Measurements from ENCODE around the gene RIPOR3.
"Not testable (repeated sequence)": the region's sequence is repeated elsewhere in the genome, so short reads cannot be mapped to it uniquely, and the experiment has no call there.

The RIPOR3 gene

DNA sequence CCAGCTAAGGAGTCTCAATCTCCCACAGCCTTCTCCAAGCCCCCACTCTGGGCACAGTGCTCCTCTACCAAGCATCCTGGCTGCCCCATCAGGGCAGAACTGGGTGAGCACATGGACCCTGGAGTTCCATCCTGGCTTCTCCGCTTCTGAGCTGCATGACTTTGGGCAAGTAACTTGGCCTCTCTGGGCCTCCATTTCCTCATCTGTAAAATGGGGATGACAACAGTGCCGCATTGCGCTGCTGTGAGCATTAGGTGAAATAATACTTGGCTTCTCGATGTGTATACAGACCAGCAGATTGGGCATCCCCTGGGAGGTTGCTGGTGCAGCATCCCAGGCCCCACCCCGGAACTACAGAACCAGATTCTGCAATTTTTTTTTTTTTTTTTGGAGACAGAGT is 8.3 kb upstream of the RIPOR3 start:
- no peaks in the 10 kb centered on the region for H3K9me3 ChIP-seq (ENCODE audit: control insufficient read depth, insufficient read depth, low read length)

DNA sequence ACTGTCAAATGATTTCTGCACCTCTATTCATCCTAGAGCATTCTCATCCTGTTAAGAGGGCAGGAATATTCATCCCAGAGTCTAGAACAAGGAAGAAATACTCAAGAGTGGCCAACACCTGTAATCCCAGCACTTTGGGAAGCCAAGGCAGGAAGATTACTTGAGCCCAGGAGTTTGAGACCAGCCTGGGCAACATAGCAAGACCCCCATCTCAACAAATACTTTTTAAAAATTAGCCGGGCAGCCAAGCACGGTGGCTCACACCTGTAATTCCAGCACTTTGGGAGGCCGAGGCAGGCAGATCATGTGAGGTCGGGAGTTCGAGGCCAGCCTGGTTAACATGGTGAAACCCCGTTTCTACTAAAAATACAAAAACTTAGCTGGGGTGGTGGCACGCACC is 6.9 kb upstream of the RIPOR3 start:
- H3K27ac ChIP-seq (ENCODE audit: low read depth, low read length); H3K4me3 ChIP-seq (ENCODE audit: low read depth, low read length); H3K9me3 ChIP-seq (ENCODE audit: control insufficient read depth, insufficient read depth, low read length); H3K36me3 ChIP-seq (ENCODE audit: control insufficient read depth, insufficient read depth, low read length); H3K9ac ChIP-seq (ENCODE audit: low read depth, low read length); H3K27me3 ChIP-seq (ENCODE audit: control insufficient read depth, insufficient read depth, low read length); H3K4me1 ChIP-seq (ENCODE audit: control insufficient read depth, insufficient read depth, low read length): not testable (repeated sequence)

More for the DNA sequence above, 8.3 kb upstream of the RIPOR3 start:
- Histone ChIP-seq H3K27ac (ENCODE audit: low read depth, low read length) (no peak overlapping the region), H3K9ac (ENCODE audit: low read depth, low read length) (no peak overlapping the region), H3K36me3 (ENCODE audit: control insufficient read depth, insufficient read depth, low read length) (no peaks in the 10 kb centered on the region), H3K4me3 (ENCODE audit: low read depth, low read length) (no peak overlapping the region), H3K27me3 (ENCODE audit: control insufficient read depth, insufficient read depth, low read length) (no peaks in the 10 kb centered on the region), H3K4me1 (ENCODE audit: control insufficient read depth, insufficient read depth, low read length) (peaks cover 10% of the 10 kb centered on the region; the same call in 1 of the 2 replicates)

DNA sequence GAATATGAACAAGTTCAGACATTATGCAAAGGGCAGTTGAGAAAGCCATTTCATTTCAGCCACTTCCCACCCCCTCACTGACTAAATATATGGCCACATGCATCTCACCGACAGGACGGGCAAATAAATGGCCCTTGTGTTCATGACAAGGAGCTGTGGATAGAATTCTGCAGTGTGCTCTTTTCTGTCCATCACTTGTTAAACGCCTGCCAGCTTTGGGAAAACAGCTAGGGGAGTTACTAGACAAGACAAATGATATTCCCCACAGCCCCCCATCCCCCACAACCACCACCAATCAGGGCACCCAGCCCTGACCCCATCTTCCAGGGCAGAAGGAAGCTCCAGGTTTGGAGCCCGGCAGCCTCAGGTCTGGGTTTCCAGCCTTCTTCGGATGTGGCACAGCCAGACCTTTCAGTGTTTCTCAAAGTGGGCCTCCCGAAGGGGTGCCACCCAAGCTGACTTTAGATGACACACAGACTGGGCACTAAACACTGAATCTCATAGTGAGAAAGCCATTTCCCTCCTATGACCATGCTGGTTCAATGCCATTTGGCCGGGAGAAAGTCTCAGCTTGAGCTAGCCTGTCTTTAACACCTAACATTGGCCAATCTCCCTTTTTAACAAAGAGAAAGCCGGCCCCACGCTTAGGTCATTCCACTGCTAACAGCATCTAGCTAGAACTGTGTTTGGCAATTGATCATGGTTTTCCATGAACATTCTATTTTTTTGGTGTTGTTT is 4.0 kb upstream of the RIPOR3 start:
- H3K4me1 ChIP-seq (ENCODE audit: control insufficient read depth, insufficient read depth, low read length), result peaks cover 22% of the 10 kb centered on the region
- H3K36me3 ChIP-seq (ENCODE audit: control insufficient read depth, insufficient read depth, low read length), result no peaks in the 10 kb centered on the region
- no peaks in the 10 kb centered on the region for H3K9me3 ChIP-seq (ENCODE audit: control insufficient read depth, insufficient read depth, low read length)
- H3K9ac ChIP-seq (ENCODE audit: low read depth, low read length), result no peak overlapping the region
- H3K27me3 ChIP-seq (ENCODE audit: control insufficient read depth, insufficient read depth, low read length), result no peaks in the 10 kb centered on the region
- H3K27ac ChIP-seq (ENCODE audit: low read depth, low read length), result no peak overlapping the region
- H3K4me3 ChIP-seq (ENCODE audit: low read depth, low read length), result no peak overlapping the region

DNA sequence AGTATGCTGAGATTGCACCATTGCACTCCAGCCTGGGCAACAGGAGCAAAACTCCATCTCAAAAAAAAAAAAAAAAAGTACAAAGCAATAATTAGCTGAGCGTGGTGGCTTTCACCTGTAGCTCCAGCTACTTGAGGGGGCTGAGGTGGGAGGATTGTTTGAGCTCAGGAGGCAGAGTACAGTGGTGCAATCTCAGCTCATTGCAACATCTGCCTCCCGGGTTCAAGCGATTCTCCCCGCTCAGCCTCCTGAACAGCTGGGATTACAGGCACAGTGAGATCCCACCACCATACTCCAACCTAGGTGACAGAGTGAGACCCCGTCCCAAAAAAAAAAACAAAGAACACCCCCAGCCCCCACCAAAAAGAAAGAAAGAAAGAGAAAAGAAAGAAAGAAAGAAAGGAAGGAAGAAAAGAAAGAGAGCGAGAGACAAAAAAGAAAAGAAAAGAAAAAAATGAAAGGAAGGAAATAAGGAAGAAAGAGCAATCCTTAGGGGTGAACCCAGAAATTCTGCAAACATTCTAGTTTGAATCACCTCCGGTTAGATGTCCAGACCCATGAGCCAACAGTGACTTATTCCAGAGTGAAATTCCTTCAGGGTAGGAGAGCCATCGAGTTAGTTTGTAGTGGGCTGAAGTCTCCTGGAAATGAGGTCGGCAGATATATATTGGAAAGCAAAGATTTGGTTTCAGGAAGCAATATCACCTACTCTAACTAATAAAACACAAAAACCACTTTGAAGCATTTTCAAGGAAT is 3.2 kb upstream of the RIPOR3 start:
- Histone ChIP-seq H3K4me3 (ENCODE audit: low read depth, low read length) (no peak overlapping the region), H3K9ac (ENCODE audit: low read depth, low read length) (no peak overlapping the region), H3K27me3 (ENCODE audit: control insufficient read depth, insufficient read depth, low read length) (no peaks in the 10 kb centered on the region), H3K36me3 (ENCODE audit: control insufficient read depth, insufficient read depth, low read length) (no peaks in the 10 kb centered on the region), H3K27ac (ENCODE audit: low read depth, low read length) (no peak overlapping the region), H3K9me3 (ENCODE audit: control insufficient read depth, insufficient read depth, low read length) (no peaks in the 10 kb centered on the region), H3K4me1 (ENCODE audit: control insufficient read depth, insufficient read depth, low read length) (peaks cover 29% of the 10 kb centered on the region)

DNA sequence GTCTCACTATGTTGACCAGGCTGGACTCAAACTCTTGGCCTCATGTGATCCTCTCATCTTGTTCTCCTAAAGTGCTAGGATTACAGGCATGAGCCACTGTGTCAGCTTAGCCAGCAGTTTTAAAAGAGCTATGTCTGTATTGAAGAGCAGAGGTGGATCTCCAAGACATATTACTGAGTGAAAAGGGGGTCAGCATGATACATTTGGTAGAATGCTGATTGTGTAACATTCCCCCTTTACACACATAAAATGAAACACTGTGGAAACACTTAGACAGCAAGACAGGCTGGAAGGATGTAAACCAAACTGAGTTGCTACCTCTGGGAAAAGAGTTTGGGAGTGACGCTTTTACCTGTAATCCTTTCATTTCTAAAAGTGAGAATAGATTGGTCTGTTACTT is 1.7 kb upstream of the RIPOR3 start:
- no peak overlapping the region for H3K4me3 ChIP-seq (ENCODE audit: low read depth, low read length)
- H3K27ac ChIP-seq (ENCODE audit: low read depth, low read length), result no peak overlapping the region
- H3K9me3 ChIP-seq (ENCODE audit: control insufficient read depth, insufficient read depth, low read length), result no peaks in the 10 kb centered on the region
- peaks cover 32% of the 10 kb centered on the region for H3K4me1 ChIP-seq (ENCODE audit: control insufficient read depth, insufficient read depth, low read length)
- H3K9ac ChIP-seq (ENCODE audit: low read depth, low read length), result no peak overlapping the region
- no peaks in the 10 kb centered on the region for H3K36me3 ChIP-seq (ENCODE audit: control insufficient read depth, insufficient read depth, low read length)
- H3K27me3 ChIP-seq (ENCODE audit: control insufficient read depth, insufficient read depth, low read length), result no peaks in the 10 kb centered on the region

DNA sequence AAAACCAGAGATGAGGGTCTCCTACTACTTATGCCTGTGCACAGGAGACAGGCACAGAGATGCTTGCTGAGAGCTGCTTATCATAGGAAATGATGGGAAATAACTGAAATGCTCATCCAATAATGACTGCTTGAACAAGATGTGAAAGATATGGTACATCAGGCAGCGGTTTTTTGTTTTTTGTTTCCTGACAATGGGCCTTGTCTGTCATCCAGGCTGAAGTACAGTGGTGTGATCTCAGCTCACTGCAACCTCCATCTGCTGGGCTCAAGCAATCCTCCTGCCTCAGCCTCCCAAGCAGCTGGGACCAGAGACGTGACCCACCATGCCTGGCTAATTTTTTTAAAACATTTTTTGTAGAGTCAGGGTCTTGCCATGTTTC is 1.2 kb upstream of the RIPOR3 start:
- Histone ChIP-seq H3K27ac (ENCODE audit: low read depth, low read length) (no peak overlapping the region), H3K27me3 (ENCODE audit: control insufficient read depth, insufficient read depth, low read length) (no peaks in the 10 kb centered on the region), H3K4me3 (ENCODE audit: low read depth, low read length) (no peak overlapping the region), H3K36me3 (ENCODE audit: control insufficient read depth, insufficient read depth, low read length) (no peaks in the 10 kb centered on the region), H3K9ac (ENCODE audit: low read depth, low read length) (peak overlapping the region; percentile 41; the same call in 1 of the 2 replicates), H3K4me1 (ENCODE audit: control insufficient read depth, insufficient read depth, low read length) (peaks cover 32% of the 10 kb centered on the region), H3K9me3 (ENCODE audit: control insufficient read depth, insufficient read depth, low read length) (no peaks in the 10 kb centered on the region)

DNA sequence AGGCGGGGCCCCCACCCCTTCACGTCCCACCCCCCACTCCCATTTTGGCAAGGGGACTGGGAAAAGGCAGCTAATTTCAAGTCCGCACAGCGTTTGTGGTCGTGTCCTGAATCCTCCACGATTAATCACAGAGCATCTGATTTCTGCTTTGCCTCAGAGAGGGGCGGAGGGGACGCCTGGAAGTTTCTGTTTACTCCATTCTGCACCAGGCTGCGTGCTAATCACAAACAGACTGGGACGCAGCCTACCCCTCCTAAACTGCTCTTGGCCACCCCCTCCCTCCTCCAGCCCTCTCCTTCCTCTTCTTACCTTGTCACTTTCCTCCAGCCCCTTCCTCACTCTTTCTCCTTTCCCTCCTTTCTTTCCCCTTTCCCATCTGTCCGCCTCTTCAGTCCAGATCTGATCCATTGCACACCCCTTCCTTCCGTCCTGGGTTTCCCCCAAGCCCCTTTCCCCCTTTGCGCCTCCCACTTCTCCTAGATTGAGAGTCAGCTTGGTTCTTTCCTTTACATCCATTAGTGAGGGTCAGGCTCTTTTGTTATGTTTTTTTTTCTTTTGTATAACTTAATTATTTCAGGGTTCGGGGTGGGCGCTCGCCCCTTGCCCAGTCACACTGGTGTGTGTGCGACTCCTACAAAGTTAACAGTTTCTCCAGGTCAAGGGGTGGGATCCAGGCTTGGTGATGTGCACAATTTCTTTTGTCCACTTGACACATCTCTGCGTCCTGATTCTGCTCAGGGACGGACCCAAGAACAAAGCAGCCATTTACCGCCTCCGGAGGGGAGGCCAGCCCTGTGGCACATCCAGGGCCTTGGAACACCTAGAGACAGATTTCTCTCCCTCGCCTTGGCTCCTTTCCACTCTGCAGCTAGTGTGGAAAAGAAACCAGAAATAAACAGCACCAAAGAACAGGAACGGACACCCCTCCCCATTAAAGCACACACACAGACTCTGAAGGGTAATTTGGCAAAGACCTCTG is 520 bp upstream of the RIPOR3 start:
- no peaks in the 10 kb centered on the region for H3K27me3 ChIP-seq (ENCODE audit: control insufficient read depth, insufficient read depth, low read length)
- H3K9ac ChIP-seq (ENCODE audit: low read depth, low read length), result peak overlapping the region; percentile 41; the same call in 1 of the 2 replicates
- H3K4me3 ChIP-seq (ENCODE audit: low read depth, low read length), result peak overlapping the region; percentile 73
- peaks cover 32% of the 10 kb centered on the region for H3K4me1 ChIP-seq (ENCODE audit: control insufficient read depth, insufficient read depth, low read length)
- no peaks in the 10 kb centered on the region for H3K36me3 ChIP-seq (ENCODE audit: control insufficient read depth, insufficient read depth, low read length)
- H3K27ac ChIP-seq (ENCODE audit: low read depth, low read length), result peak overlapping the region; percentile 27
- H3K9me3 ChIP-seq (ENCODE audit: control insufficient read depth, insufficient read depth, low read length), result no peaks in the 10 kb centered on the region

DNA sequence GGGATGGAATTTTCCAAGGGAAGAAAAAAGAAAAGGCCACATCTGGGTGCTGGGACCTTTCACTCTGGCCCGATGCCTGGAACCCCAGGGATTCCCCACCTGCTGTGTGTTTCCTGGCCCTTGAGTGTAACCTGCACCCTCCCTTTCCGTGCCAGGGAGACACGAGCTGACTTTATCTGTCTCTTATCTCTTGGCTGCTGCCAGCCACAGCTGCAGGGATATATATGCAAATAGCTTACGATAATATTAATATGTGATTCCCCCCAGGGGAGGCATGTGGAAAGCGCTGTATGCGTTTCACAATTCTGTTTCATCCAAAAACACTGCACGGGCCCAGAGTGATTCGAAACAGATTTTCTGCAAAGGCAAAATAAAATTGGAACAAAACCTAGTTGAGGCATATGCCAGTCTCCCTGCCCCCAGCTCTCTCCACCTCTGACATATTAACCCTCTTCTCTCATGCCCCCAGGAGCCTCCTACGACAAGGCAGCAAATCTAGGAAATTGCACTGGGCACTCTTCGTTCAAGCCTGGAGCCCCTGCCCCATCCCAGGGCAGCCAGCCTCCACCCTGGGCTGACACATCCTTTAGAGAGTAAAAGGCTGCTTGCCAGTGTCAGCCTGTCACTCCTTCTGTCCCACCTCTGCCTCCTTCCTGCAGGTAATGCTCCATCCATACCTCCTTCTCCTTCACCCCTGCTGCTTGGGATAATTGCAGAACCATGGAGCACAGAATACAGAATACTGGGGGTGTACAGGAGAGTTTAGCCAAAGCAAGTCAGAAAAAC is 1.3 kb downstream of the RIPOR3 start:
- Histone ChIP-seq H3K27ac (ENCODE audit: low read depth, low read length) (no peak overlapping the region), H3K9ac (ENCODE audit: low read depth, low read length) (no peak overlapping the region), H3K4me3 (ENCODE audit: low read depth, low read length) (peak overlapping the region; percentile 73)

DNA sequence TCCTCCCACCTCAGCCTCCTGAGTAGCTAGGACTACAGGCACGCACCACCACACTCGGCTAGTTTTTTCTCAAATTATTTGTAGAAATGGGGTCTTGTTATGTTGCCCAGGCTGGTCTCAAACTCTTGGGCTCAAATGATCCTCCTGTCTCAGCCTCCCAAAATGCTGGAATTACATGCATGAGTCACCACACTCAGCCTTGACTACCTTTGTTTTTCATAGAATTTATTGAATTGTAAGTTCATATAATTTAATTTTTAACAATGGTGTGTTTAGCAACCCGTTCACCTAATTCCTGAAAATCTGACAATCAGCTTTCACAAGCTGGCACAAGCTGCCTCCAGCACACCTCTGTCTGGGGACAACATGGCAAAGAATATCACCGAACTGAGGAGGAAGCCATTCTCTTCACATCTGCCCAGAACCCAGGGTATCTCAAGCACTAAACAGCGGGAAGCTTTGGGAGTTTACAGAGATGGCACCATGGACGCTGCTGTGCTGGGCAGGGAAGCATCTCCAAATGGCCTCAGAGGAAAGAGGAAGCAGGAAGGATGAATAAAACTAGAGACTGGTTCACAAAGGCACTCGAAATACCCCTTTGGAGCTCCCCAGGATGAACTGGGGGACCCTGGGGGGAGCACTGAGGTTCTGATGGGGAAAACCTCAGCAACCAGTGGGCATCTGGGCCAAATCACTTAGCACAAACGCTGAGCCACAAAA is 2.9 kb downstream of the RIPOR3 start:
- Histone ChIP-seq H3K9me3 (ENCODE audit: control insufficient read depth, insufficient read depth, low read length) (no peaks in the 10 kb centered on the region), H3K27ac (ENCODE audit: low read depth, low read length) (no peak overlapping the region), H3K27me3 (ENCODE audit: control insufficient read depth, insufficient read depth, low read length) (no peaks in the 10 kb centered on the region), H3K9ac (ENCODE audit: low read depth, low read length) (no peak overlapping the region), H3K4me1 (ENCODE audit: control insufficient read depth, insufficient read depth, low read length) (peaks cover 23% of the 10 kb centered on the region), H3K36me3 (ENCODE audit: control insufficient read depth, insufficient read depth, low read length) (no peaks in the 10 kb centered on the region), H3K4me3 (ENCODE audit: low read depth, low read length) (no peak overlapping the region)

More for the DNA sequence above, 1.3 kb downstream of the RIPOR3 start:
- Histone ChIP-seq H3K36me3 (ENCODE audit: control insufficient read depth, insufficient read depth, low read length) (no peaks in the 10 kb centered on the region), H3K27me3 (ENCODE audit: control insufficient read depth, insufficient read depth, low read length) (no peaks in the 10 kb centered on the region), H3K9me3 (ENCODE audit: control insufficient read depth, insufficient read depth, low read length) (no peaks in the 10 kb centered on the region), H3K4me1 (ENCODE audit: control insufficient read depth, insufficient read depth, low read length) (peaks cover 27% of the 10 kb centered on the region)

DNA sequence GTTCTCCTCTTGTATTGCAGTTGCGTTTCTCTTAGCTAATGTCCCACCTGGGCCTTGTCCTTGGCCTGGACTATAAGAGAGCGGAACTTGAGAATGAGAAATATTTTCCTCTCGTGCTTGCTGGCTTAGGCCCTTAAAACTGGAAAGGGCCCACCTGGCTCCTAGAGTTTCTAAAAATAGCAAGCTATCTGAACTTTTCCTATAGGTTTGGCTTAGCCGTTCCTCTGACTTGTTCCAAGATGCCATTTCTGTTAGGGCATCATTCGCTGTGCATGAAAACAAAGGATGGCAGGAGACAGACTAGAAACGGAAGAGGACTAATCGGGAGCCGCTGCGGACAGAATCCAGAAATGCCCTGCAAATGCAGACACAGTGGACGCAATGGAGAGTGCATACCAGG is 4.5 kb downstream of the RIPOR3 start:
- Histone ChIP-seq H3K9me3 (ENCODE audit: control insufficient read depth, insufficient read depth, low read length) (no peaks in the 10 kb centered on the region), H3K9ac (ENCODE audit: low read depth, low read length) (no peak overlapping the region), H3K36me3 (ENCODE audit: control insufficient read depth, insufficient read depth, low read length) (no peaks in the 10 kb centered on the region), H3K27ac (ENCODE audit: low read depth, low read length) (no peak overlapping the region), H3K4me1 (ENCODE audit: control insufficient read depth, insufficient read depth, low read length) (peaks cover 17% of the 10 kb centered on the region), H3K27me3 (ENCODE audit: control insufficient read depth, insufficient read depth, low read length) (no peaks in the 10 kb centered on the region), H3K4me3 (ENCODE audit: low read depth, low read length) (no peak overlapping the region)
